ENCODE data around the gene DYTN.
"Not testable (repeated sequence)": the region's sequence is repeated elsewhere in the genome, so short reads cannot be mapped to it uniquely, and the experiment has no call there.

Gene DYTN

DNA sequence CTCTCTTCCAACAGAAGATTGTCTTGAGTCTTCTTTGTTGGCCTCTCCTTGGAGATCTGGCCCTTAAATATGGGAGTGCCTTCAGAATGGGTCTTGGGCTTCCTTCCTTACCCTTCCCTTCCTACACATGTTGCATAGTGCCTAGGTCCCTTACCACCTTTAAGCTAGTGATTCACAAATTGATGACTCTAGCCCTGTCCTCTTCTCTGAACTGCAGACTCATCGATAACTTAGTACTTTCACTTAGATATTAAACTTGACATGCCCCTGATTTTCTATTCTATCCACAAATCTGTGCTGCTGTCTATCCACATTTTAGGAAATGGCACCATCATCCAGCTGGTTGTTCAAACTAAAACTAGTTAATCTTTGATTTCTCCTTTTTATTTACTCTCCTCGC is 9.1 kb upstream of the DYTN start:
- Histone ChIP-seq H3K9me3 (no peaks in the 10 kb centered on the region), H3K27ac (no peak overlapping the region), H3K4me1 (ENCODE audit: control insufficient read depth in 1 of 2, insufficient read depth in 1 of 2, low read depth in 1 of 2, low read length in 1 of 2) (no peaks in the 10 kb centered on the region), H3K27me3 (no peaks in the 10 kb centered on the region), H3K36me3 (no peaks in the 10 kb centered on the region), H3K4me3 (ENCODE audit: low read depth in 1 of 2, low read length in 1 of 2) (no peak overlapping the region)
- TF ChIP-seq, protein P1, sequence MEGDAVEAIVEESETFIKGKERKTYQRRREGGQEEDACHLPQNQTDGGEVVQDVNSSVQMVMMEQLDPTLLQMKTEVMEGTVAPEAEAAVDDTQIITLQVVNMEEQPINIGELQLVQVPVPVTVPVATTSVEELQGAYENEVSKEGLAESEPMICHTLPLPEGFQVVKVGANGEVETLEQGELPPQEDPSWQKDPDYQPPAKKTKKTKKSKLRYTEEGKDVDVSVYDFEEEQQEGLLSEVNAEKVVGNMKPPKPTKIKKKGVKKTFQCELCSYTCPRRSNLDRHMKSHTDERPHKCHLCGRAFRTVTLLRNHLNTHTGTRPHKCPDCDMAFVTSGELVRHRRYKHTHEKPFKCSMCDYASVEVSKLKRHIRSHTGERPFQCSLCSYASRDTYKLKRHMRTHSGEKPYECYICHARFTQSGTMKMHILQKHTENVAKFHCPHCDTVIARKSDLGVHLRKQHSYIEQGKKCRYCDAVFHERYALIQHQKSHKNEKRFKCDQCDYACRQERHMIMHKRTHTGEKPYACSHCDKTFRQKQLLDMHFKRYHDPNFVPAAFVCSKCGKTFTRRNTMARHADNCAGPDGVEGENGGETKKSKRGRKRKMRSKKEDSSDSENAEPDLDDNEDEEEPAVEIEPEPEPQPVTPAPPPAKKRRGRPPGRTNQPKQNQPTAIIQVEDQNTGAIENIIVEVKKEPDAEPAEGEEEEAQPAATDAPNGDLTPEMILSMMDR (IDR thresholded peaks at IDR 0.05) = no peak

DNA sequence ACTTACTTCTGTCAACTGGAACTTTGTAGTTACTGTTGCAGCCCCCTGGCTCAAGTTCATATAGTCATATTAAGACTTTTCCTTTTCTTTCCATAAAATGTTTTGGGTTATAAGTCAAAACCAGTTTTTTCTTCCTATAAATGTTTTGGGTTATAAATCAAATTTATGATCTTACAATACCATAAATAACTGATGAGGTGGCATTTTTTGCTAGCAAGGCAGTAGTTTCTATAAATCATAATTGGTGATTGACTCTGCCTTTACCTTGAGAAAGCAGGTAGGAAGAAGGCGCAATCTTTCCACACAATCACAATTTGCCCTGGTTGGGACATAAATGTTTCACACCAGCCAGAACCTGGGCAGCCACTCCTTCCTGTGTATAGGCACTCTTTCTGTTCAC is 5.1 kb upstream of the DYTN start:
- Histone ChIP-seq H3K27me3 (no peaks in the 10 kb centered on the region), H3K27ac (no peak overlapping the region), H3K9me3 (no peaks in the 10 kb centered on the region), H3K4me3 (ENCODE audit: low read depth in 1 of 2, low read length in 1 of 2) (no peak overlapping the region), H3K36me3 (no peaks in the 10 kb centered on the region), H3K4me1 (ENCODE audit: control insufficient read depth in 1 of 2, insufficient read depth in 1 of 2, low read depth in 1 of 2, low read length in 1 of 2) (no peaks in the 10 kb centered on the region)
- TF ChIP-seq, protein P1 (IDR thresholded peaks at IDR 0.05) = no peak

DNA sequence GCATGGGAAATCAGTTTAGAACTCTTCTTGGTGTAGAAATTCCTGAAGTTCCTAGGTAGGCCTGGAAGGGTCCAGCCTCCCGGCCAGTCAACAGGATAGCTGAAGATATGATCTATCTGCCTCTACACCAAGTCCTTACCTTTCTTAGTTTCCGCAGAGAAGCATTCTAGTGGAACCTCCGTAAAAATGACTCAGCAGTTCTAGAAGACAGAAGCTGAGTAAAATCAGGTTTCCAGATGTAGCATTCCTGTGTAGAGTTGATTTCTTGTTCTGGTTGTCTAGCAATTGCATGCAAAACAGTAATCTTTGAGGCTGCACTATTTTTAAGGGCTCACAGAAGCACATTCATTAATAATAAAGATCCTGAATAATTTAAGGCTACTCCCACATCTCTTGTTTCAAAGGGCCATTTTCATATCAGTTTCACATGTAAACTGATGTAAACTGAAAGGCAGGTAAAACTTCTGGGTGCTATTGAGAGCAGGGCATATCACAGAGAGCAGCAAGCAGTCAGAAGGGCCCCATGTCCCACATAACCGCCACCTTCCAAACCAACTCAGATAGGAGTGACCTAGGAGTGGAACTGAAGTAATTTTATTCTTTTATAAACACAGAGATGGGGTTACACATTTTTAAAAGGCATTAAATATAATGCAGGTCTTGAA is 3.2 kb upstream of the DYTN start:
- Histone ChIP-seq H3K36me3 (no peaks in the 10 kb centered on the region), H3K4me3 (ENCODE audit: low read depth in 1 of 2, low read length in 1 of 2) (no peak overlapping the region)
- TF ChIP-seq, protein P1 (IDR thresholded peaks at IDR 0.05) = no peak

DNA sequence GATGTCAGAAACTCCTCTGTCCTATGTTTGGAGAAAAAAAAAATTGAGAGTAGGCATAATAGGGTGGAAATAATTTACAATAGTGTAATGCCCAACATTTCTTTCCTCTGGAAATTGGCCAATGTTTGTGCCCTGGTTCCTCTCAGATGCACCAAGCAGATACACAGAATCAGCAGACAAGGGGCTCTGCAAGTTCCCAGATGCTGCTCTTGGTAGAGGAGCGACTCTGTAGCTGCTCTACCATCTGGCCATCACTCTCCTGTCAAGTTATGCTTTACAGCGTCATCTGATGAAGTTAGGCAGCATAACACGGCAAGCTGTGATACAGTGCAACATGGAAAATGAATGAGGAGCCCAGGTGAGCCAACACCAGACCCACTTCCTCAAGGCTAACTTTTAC is 1.6 kb downstream of the DYTN start:
- no peaks in the 10 kb centered on the region for H3K36me3 ChIP-seq
- no peak overlapping the region for H3K4me3 ChIP-seq (ENCODE audit: low read depth in 1 of 2, low read length in 1 of 2)
- H3K27me3 ChIP-seq = no peaks in the 10 kb centered on the region
- TF ChIP-seq, protein P1 (IDR thresholded peaks at IDR 0.05) = no peak
- H3K27ac ChIP-seq = no peak overlapping the region
- no peaks in the 10 kb centered on the region for H3K4me1 ChIP-seq (ENCODE audit: control insufficient read depth in 1 of 2, insufficient read depth in 1 of 2, low read depth in 1 of 2, low read length in 1 of 2)
- no peaks in the 10 kb centered on the region for H3K9me3 ChIP-seq

More for the DNA sequence above, 3.2 kb upstream of the DYTN start:
- Histone ChIP-seq H3K4me1 (ENCODE audit: control insufficient read depth in 1 of 2, insufficient read depth in 1 of 2, low read depth in 1 of 2, low read length in 1 of 2) (no peaks in the 10 kb centered on the region), H3K27me3 (no peaks in the 10 kb centered on the region), H3K9me3 (no peaks in the 10 kb centered on the region), H3K27ac (no peak overlapping the region)

DNA sequence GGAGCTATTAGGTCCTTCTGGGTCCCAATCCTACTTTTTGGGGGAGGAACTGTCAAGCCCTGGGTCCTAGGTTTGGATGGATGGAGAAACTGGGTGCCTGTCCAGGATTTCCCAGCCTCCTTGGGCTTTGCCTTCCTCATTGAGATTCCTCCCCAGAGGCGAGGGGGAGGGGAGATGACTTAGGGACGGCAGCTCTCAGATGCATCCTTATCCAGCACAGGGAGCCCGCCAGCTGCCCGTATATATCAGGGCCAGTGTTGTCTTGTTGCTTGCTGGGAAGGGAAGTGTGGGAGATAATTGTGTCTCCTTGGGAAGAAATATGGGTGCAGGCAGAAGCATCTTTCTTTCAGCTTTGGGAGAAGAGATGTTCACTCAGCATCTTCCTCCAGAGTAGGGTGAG is 3.0 kb downstream of the DYTN start:
- H3K9me3 ChIP-seq; H3K36me3 ChIP-seq; H3K27ac ChIP-seq; H3K27me3 ChIP-seq; H3K4me3 ChIP-seq (ENCODE audit: low read depth in 1 of 2, low read length in 1 of 2); H3K4me1 ChIP-seq (ENCODE audit: control insufficient read depth in 1 of 2, insufficient read depth in 1 of 2, low read depth in 1 of 2, low read length in 1 of 2): not testable (repeated sequence)

DNA sequence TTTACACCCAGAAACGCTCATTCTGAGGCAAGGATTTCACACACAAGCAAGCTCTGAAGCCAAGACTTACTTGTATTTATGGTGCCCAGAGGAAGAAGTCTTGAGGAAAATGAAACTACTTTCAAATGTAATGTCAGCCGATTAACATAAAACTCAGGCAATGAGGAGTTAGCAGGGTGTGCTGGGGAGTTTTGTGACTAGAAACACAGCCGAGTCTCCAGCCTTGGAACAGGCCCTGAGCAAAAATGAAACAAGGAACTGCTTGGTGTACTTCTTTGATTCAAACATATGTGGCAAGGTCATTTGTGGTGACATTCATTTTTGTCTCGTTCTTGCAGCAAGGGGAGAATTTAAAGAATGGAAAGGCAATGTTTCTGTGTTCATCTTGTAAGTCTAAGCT is 4.5 kb downstream of the DYTN start:
- H3K4me3 ChIP-seq (ENCODE audit: low read depth in 1 of 2, low read length in 1 of 2) = no peak overlapping the region
- no peak overlapping the region for H3K27ac ChIP-seq
- TF ChIP-seq, protein P1 (IDR thresholded peaks at IDR 0.05) = no peak
- H3K9me3 ChIP-seq = no peaks in the 10 kb centered on the region
- no peaks in the 10 kb centered on the region for H3K27me3 ChIP-seq
- no peaks in the 10 kb centered on the region for H3K4me1 ChIP-seq (ENCODE audit: control insufficient read depth in 1 of 2, insufficient read depth in 1 of 2, low read depth in 1 of 2, low read length in 1 of 2)
- H3K36me3 ChIP-seq = no peaks in the 10 kb centered on the region
